GM06990 (cell line): ENCODE measurements around the gene TLE1.

Experiments
- DNase-seq: peaks from one replicate; pipeline ENCODE4 v3.0.0-alpha.2; 2011; ENCODE audit not compliant: insufficient read length; ENCODE audit errors: extremely low read depth
- H3K27me3 ChIP-seq: replicated peaks from 2 replicates; pipeline ENCODE4 v1.6.0; 2011; ENCODE audit warnings: low read length; ENCODE audit not compliant: control insufficient read depth, insufficient read depth
- H3K36me3 ChIP-seq: 2 replicates; pipeline ENCODE4 v1.5.1; 2011; ENCODE audit warnings: low read length; ENCODE audit not compliant: control insufficient read depth, insufficient read depth
- H3K4me3 ChIP-seq: replicated peaks from 2 replicates; pipeline ENCODE4 v1.5.1; 2011; ENCODE audit warnings: low read depth, mild to moderate bottlenecking, control low read depth, low read length
- TF ChIP-seq, protein P1 (sequence below): IDR thresholded peaks from 2 replicates; pipeline ENCODE4 v1.5.1; 2011; ENCODE audit warnings: low read length, control low read depth, mild to moderate bottlenecking, inconsistent platforms; ENCODE audit not compliant: insufficient read depth, poor library complexity, severe bottlenecking

Gene TLE1

GRCh38 chr9:81614335-81614734 lies 75.0 kb downstream of the TLE1 start:
- H3K36me3 ChIP-seq: no peaks in the 10 kb centered on the region
- DNase-seq: no peak
- TF ChIP-seq, protein P1, sequence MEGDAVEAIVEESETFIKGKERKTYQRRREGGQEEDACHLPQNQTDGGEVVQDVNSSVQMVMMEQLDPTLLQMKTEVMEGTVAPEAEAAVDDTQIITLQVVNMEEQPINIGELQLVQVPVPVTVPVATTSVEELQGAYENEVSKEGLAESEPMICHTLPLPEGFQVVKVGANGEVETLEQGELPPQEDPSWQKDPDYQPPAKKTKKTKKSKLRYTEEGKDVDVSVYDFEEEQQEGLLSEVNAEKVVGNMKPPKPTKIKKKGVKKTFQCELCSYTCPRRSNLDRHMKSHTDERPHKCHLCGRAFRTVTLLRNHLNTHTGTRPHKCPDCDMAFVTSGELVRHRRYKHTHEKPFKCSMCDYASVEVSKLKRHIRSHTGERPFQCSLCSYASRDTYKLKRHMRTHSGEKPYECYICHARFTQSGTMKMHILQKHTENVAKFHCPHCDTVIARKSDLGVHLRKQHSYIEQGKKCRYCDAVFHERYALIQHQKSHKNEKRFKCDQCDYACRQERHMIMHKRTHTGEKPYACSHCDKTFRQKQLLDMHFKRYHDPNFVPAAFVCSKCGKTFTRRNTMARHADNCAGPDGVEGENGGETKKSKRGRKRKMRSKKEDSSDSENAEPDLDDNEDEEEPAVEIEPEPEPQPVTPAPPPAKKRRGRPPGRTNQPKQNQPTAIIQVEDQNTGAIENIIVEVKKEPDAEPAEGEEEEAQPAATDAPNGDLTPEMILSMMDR: no peak

GRCh38 chr9:81613002-81613812 lies 76.1 kb downstream of the TLE1 start:
- TF ChIP-seq, protein P1: no peak
- no peaks in the 10 kb centered on the region for H3K36me3 ChIP-seq
- DNase-seq: no peak
- H3K4me3 ChIP-seq: no peak overlapping the region
- no peaks in the 10 kb centered on the region for H3K27me3 ChIP-seq

More at GRCh38 chr9:81614335-81614734, 75.0 kb downstream of the TLE1 start:
- H3K4me3 ChIP-seq: no peak overlapping the region
- H3K27me3 ChIP-seq: no peaks in the 10 kb centered on the region

DNA sequence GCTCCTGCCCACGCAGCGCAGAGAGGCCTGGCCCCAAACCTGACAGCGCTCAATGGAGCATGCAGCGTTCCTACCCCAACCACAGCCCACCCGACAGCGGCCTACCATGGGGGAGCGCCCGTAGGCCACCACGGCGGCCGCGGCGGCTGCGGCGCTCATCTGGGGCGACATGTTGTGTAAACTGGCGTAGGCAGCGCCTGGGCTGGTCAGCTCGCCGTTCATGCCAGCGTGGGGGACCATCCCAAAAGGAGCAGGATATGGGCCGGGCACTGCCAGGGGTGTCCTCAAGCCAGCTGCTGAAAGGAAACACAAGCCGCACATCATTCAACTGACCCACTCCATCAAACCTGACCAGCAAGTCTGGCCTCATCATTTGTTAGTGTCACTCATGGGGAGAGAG lies 77.7 kb downstream of the TLE1 start:
- Histone ChIP-seq H3K36me3 (no peaks in the 10 kb centered on the region), H3K27me3 (no peaks in the 10 kb centered on the region), H3K4me3 (no peak overlapping the region)
- TF ChIP-seq, protein P1: no peak
- DNase-seq: peak; percentile 3

GRCh38 chr9:81610740-81611107 lies 78.6 kb downstream of the TLE1 start:
- no peak overlapping the region for H3K4me3 ChIP-seq
- H3K36me3 ChIP-seq: no peaks in the 10 kb centered on the region
- H3K27me3 ChIP-seq: no peaks in the 10 kb centered on the region
- DNase-seq: no peak
- TF ChIP-seq, protein P1: no peak

DNA sequence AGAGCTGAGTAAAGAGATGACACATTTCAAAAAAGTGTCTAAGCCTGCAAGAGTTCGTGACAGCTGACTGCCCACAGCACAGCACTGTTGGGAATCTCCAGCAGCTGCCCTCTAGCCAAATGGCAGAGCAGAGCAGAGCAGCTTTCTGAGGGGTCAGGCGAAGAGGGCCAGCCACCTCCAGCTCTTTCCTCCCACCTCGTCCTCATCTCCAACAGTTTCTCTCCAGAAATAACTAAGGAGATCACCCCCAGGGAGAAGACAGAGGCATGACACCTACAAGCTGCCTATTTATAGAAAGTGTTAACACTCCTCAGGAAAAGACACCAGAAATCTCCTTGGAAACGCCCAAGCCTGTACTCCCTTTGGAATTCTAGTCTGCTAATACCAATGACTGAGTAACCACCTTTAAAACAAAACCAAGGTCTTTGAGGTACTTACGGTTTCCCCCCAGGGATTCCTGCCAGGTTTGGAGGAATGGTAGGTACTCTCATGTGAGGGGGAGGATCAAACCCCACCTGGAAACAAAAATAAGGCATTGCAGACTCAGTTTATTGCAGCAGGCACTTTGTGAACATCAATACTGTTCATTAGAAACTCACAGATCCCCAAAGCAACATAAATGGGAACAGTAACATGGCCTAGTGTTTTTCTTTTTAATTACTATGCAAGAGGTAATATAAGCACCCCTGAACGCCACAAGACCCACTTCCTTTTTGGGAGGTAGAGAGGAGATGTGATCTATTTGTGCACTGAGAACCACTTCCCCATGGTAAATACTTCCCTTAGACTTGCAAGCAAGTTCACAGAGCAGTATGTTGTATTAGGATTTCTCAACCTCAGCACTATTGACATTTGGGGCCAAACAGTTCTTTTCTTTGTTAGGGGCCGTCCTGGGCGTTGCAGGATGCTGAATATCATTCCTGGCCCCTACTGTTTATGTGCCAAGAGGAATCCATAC lies 79.3 kb downstream of the TLE1 start:
- H3K36me3 ChIP-seq: no peaks in the 10 kb centered on the region
- no peak overlapping the region for H3K4me3 ChIP-seq
- DNase-seq: no peak
- TF ChIP-seq, protein P1: no peak
- H3K27me3 ChIP-seq: no peaks in the 10 kb centered on the region
